Measurements from ENCODE around the gene EYA4. TPM values are rescaled to one million over a fixed set of nuclear protein-coding genes. Genes with fewer than 3 reads are reported as not detected.

EYA4 gene
- total and polyA plus RNA-seq, 3 experiments from 2014 or later, result not detected

GRCh38 chr6:133526436-133526835 lies 285.3 kb downstream of the EYA4 start:
- POLR2A ChIA-PET, result no interaction called here

DNA sequence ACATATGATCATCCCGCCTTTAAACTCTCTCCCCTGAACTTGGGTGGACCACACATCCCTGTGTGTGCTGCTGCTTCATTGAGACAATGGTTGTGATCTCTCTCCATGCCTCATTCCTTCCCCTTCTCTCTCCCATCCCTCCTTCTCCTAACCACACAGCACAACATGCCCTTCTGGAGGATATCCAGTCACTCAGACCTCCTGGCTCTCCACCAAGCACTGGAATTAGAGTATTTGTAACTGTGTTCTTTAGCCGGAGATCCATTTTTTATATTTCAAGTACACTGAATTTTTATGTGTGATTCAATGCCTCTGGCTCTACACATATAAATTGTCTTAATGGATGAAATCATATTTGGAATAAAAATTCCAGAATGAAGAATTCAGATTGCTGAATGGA lies 287.4 kb downstream of the EYA4 start:
- ChIA-PET CTCF (no interaction called here), POLR2A (no interaction called here)
- H3K9me3 Mint-ChIP-seq, result peaks cover 0 to 2% (median 0%) of the 10 kb centered on the region in 5 donors

More at GRCh38 chr6:133526436-133526835, 285.3 kb downstream of the EYA4 start:
- no peak overlapping the region for H3K4me3 Mint-ChIP-seq
- H3K27me3 ChIP-seq (ENCODE audit: insufficient read depth, low read length, poor library complexity, severe bottlenecking), result no peaks in the 10 kb centered on the region
- no peaks in the 10 kb centered on the region for H3K4me1 ChIP-seq (ENCODE audit: insufficient read depth, low read length)
- no peak overlapping the region for H3K4me3 ChIP-seq (ENCODE audit: low read length)
- no peak overlapping the region for H3K27ac ChIP-seq (ENCODE audit: low read depth, low read length)
- H3K9me3 ChIP-seq (ENCODE audit: low read length), result no peaks in the 10 kb centered on the region
- CTCF ChIA-PET, result no interaction called here
- H3K27ac Mint-ChIP-seq, result no peak overlapping the region
- H3K36me3 Mint-ChIP-seq, result no peaks in the 10 kb centered on the region
- H3K4me1 Mint-ChIP-seq, result no peaks in the 10 kb centered on the region
- H3K9me3 Mint-ChIP-seq, result peaks cover 0 to 4% (median 0%) of the 10 kb centered on the region in 5 donors
- DNase-seq, result no peak
- no peaks in the 10 kb centered on the region for H3K36me3 ChIP-seq (ENCODE audit: insufficient read depth, low read length)
- H3K27me3 Mint-ChIP-seq, result no peaks in the 10 kb centered on the region

DNA sequence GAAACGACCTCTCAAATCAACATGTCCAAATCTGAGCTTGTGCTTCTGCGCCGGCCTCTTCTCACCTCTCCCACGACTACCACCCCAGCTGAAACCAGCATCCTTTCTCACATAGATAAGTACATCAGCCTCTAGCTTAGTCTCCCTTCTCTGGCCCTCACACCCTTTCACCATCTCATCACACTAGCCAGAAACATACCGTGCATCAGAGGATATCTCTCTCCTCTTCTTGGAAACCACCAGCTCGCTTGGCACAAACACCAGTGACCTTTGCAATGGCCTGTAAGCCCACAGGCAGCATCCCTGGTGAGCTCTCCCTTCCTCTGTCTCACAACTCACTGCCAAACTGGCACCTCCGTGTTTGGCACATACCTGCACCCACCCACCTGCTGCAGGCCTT lies 291.8 kb downstream of the EYA4 start:
- Histone ChIP-seq H3K27me3 (ENCODE audit: insufficient read depth, low read length, poor library complexity, severe bottlenecking) (no peaks in the 10 kb centered on the region), H3K4me1 (ENCODE audit: insufficient read depth, low read length) (no peaks in the 10 kb centered on the region), H3K9me3 (ENCODE audit: low read length) (no peaks in the 10 kb centered on the region), H3K4me3 (ENCODE audit: low read length) (no peak overlapping the region), H3K36me3 (ENCODE audit: insufficient read depth, low read length) (no peaks in the 10 kb centered on the region), H3K27ac (ENCODE audit: low read depth, low read length) (no peak overlapping the region)
- CTCF ChIA-PET, result interaction anchor here (1.1 kb wide), 1 partner anchor 20 kb away, joined by 3 read pairs; no protein-coding TSS in a partner anchor
- DNase-seq, result no peak
- Mint-ChIP-seq H3K36me3 (no peaks in the 10 kb centered on the region), H3K9me3 (peaks cover 0 to 2% (median 0%) of the 10 kb centered on the region in 5 donors), H3K27ac (no peak overlapping the region), H3K27me3 (peaks cover 0 to 2% of the 10 kb centered on the region in 2 donors), H3K4me3 (no peak overlapping the region), H3K4me1 (no peaks in the 10 kb centered on the region)
- POLR2A ChIA-PET, result no interaction called here

More for the DNA sequence above, 287.4 kb downstream of the EYA4 start:
- H3K36me3 ChIP-seq (ENCODE audit: insufficient read depth, low read length), result no peaks in the 10 kb centered on the region
- no peak for DNase-seq
- no peaks in the 10 kb centered on the region for H3K27me3 ChIP-seq (ENCODE audit: insufficient read depth, low read length, poor library complexity, severe bottlenecking)
- Mint-ChIP-seq H3K4me3 (no peak overlapping the region), H3K27me3 (no peaks in the 10 kb centered on the region), H3K27ac (no peak overlapping the region), H3K4me1 (no peaks in the 10 kb centered on the region), H3K36me3 (no peaks in the 10 kb centered on the region)
- H3K4me1 ChIP-seq (ENCODE audit: insufficient read depth, low read length), result no peaks in the 10 kb centered on the region
- H3K27ac ChIP-seq (ENCODE audit: low read depth, low read length), result no peak overlapping the region
- no peaks in the 10 kb centered on the region for H3K9me3 ChIP-seq (ENCODE audit: low read length)
- H3K4me3 ChIP-seq (ENCODE audit: low read length), result no peak overlapping the region

- H3K4me3 Mint-ChIP-seq, result no peak overlapping the region
- Histone ChIP-seq H3K27ac (ENCODE audit: low read depth, low read length) (no peak overlapping the region), H3K4me1 (ENCODE audit: insufficient read depth, low read length) (no peaks in the 10 kb centered on the region), H3K4me3 (ENCODE audit: low read length) (no peak overlapping the region), H3K9me3 (ENCODE audit: low read length) (no peaks in the 10 kb centered on the region), H3K27me3 (ENCODE audit: insufficient read depth, low read length, poor library complexity, severe bottlenecking) (no peaks in the 10 kb centered on the region), H3K36me3 (ENCODE audit: insufficient read depth, low read length) (no peaks in the 10 kb centered on the region)
- no peaks in the 10 kb centered on the region for H3K4me1 Mint-ChIP-seq
- peaks cover 5 to 11% of the 10 kb centered on the region in 2 donors for H3K27me3 Mint-ChIP-seq
- no peaks in the 10 kb centered on the region for H3K36me3 Mint-ChIP-seq
- no peak for DNase-seq
- peaks cover 0 to 1% (median 0%) of the 10 kb centered on the region in 5 donors for H3K9me3 Mint-ChIP-seq
- H3K27ac Mint-ChIP-seq, result no peak overlapping the region
- POLR2A ChIA-PET, result no interaction called here
- CTCF ChIA-PET, result no interaction called here
These were observed 298.5 kb downstream of the EYA4 start for GRCh38 chr6:133539502-133540259.

GRCh38 chr6:133540361-133540760 lies 299.2 kb downstream of the EYA4 start:
- H3K9me3 ChIP-seq (ENCODE audit: low read length), result no peaks in the 10 kb centered on the region
- Mint-ChIP-seq H3K4me3 (no peak overlapping the region), H3K36me3 (no peaks in the 10 kb centered on the region), H3K27me3 (peaks cover 4 to 11% of the 10 kb centered on the region in 2 donors), H3K27ac (no peak overlapping the region), H3K4me1 (no peaks in the 10 kb centered on the region), H3K9me3 (peaks cover 0 to 1% (median 0%) of the 10 kb centered on the region in 5 donors)
- POLR2A ChIA-PET, result no interaction called here
- no peaks in the 10 kb centered on the region for H3K4me1 ChIP-seq (ENCODE audit: insufficient read depth, low read length)
- CTCF ChIA-PET, result no interaction called here
- H3K27ac ChIP-seq (ENCODE audit: low read depth, low read length), result no peak overlapping the region
- DNase-seq, result no peak
- H3K36me3 ChIP-seq (ENCODE audit: insufficient read depth, low read length), result no peaks in the 10 kb centered on the region
- H3K4me3 ChIP-seq (ENCODE audit: low read length), result no peak overlapping the region
- no peaks in the 10 kb centered on the region for H3K27me3 ChIP-seq (ENCODE audit: insufficient read depth, low read length, poor library complexity, severe bottlenecking)

DNA sequence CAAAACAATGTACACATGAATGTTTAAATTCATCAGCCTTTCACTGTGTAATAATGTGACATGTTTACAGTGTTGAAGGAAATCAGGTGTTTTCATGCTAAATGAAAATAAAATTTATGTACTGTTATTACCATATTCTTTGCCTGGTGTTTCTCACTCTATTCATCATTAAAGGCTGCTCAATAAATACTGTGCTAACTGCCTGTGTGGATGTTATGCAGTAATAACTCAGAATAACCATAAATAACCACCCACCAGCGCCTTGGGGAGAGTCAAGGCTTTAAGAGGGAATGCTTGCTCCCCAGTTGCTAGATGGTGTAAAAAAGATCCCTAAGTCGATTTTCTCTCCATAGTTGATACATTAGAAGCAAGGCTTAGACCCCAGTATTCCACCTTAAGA lies 299.9 kb downstream of the EYA4 start:
- peaks cover 0 to 1% (median 0%) of the 10 kb centered on the region in 5 donors for H3K9me3 Mint-ChIP-seq
- Histone ChIP-seq H3K4me1 (ENCODE audit: insufficient read depth, low read length) (no peaks in the 10 kb centered on the region), H3K27me3 (ENCODE audit: insufficient read depth, low read length, poor library complexity, severe bottlenecking) (no peaks in the 10 kb centered on the region), H3K36me3 (ENCODE audit: insufficient read depth, low read length) (no peaks in the 10 kb centered on the region), H3K9me3 (ENCODE audit: low read length) (no peaks in the 10 kb centered on the region), H3K27ac (ENCODE audit: low read depth, low read length) (no peak overlapping the region), H3K4me3 (ENCODE audit: low read length) (no peak overlapping the region)
- DNase-seq, result no peak
- no peaks in the 10 kb centered on the region for H3K36me3 Mint-ChIP-seq
- ChIA-PET POLR2A (no interaction called here), CTCF (no interaction called here)
- no peak overlapping the region for H3K27ac Mint-ChIP-seq
- H3K4me1 Mint-ChIP-seq, result no peaks in the 10 kb centered on the region
- H3K27me3 Mint-ChIP-seq, result peaks cover 4 to 11% of the 10 kb centered on the region in 2 donors
- no peak overlapping the region for H3K4me3 Mint-ChIP-seq

DNA sequence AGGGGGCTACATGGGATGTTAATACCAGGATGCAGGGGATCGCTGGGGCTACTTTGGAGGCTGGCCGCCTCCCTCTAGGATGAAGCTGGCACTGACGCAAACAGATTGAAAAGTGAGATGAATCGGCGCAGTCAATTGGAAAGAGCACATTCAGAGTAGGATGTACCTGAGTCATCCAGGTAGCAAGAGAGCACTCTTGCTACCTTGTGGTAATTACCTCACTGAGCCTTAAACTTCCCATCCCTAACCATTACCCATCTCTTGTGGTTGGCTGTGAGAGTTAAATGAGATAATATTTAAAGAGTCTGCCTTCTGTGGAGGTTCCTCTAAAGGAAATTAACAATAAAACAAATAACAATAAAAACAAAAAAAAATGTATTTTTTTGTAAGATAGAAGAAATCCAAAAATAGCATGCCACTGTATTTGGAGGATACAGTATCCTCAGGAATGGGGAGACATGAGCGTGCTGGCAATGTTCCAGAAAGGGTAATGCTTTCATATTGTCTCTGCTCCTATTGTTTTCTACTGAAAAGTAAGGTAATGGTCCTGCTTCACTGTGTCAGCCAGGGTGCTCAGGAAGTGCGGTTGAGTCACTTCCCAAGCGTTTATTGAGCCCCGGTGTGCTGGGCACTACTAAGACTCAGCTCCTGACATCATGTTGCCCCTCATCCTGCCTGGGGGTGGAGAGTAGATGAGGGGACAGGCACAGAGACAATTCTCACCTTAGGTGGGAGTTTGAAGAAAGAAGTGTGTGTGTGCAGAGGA lies 301.1 kb downstream of the EYA4 start:
- peaks cover 0 to 1% (median 0%) of the 10 kb centered on the region in 5 donors for H3K9me3 Mint-ChIP-seq
- H3K27ac Mint-ChIP-seq, result no peak overlapping the region
- CTCF ChIA-PET, result no interaction called here
- H3K4me3 Mint-ChIP-seq, result no peak overlapping the region
- no peak overlapping the region for H3K4me3 ChIP-seq (ENCODE audit: low read length)
- no peaks in the 10 kb centered on the region for H3K27me3 ChIP-seq (ENCODE audit: insufficient read depth, low read length, poor library complexity, severe bottlenecking)
- H3K36me3 Mint-ChIP-seq, result no peaks in the 10 kb centered on the region
- H3K9me3 ChIP-seq (ENCODE audit: low read length), result no peaks in the 10 kb centered on the region
- peaks cover 4 to 11% of the 10 kb centered on the region in 2 donors for H3K27me3 Mint-ChIP-seq
- no peak for DNase-seq
- H3K27ac ChIP-seq (ENCODE audit: low read depth, low read length), result no peak overlapping the region
- H3K4me1 ChIP-seq (ENCODE audit: insufficient read depth, low read length), result no peaks in the 10 kb centered on the region
- H3K4me1 Mint-ChIP-seq, result no peaks in the 10 kb centered on the region
- POLR2A ChIA-PET, result no interaction called here
- no peaks in the 10 kb centered on the region for H3K36me3 ChIP-seq (ENCODE audit: insufficient read depth, low read length)

- Mint-ChIP-seq H3K4me3 (no peak overlapping the region), H3K27me3 (peaks cover 4 to 11% of the 10 kb centered on the region in 2 donors), H3K36me3 (no peaks in the 10 kb centered on the region), H3K27ac (no peak overlapping the region), H3K4me1 (no peaks in the 10 kb centered on the region), H3K9me3 (peaks cover 0 to 1% (median 0%) of the 10 kb centered on the region in 5 donors)
- Histone ChIP-seq H3K27me3 (ENCODE audit: insufficient read depth, low read length, poor library complexity, severe bottlenecking) (no peaks in the 10 kb centered on the region), H3K4me1 (ENCODE audit: insufficient read depth, low read length) (no peaks in the 10 kb centered on the region), H3K9me3 (ENCODE audit: low read length) (no peaks in the 10 kb centered on the region), H3K27ac (ENCODE audit: low read depth, low read length) (no peak overlapping the region), H3K36me3 (ENCODE audit: insufficient read depth, low read length) (no peaks in the 10 kb centered on the region), H3K4me3 (ENCODE audit: low read length) (no peak overlapping the region)
- ChIA-PET CTCF (no interaction called here), POLR2A (no interaction called here)
- no peak for DNase-seq
These were observed 303.3 kb downstream of the EYA4 start for GRCh38 chr6:133544419-133544818.
